HG03521 (cell line): ENCODE data around the gene GNAT2.

Experiments
- ATAC-seq: cut with Tn5 transposase; IDR thresholded peaks from one replicate; pipeline ENCODE4 v1.9.1; 2021; ENCODE audit warnings: mild to moderate bottlenecking, moderate library complexity; ENCODE audit not compliant: unreplicated experiment

GNAT2 gene

DNA sequence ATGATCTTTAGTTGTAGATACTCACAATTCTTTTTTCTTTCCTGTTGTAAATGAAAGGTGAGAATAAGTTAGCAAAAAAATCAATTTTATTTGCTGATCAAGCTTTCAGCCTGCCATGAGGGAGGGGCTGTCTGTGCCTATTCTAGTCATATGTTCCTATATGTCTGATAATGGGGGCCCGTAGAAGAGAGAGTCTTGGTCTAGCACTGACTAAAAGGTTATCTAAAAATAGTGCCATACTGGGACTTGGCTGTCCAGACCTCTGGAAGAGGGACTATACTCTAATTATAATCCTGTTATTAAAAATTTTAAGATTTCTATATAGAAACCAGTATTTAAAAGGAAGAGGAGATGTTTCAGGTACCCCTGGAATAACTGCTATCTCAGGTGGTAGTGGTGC, 52.4 kb downstream of the GNAT2 start:
- ATAC-seq: no peak

DNA sequence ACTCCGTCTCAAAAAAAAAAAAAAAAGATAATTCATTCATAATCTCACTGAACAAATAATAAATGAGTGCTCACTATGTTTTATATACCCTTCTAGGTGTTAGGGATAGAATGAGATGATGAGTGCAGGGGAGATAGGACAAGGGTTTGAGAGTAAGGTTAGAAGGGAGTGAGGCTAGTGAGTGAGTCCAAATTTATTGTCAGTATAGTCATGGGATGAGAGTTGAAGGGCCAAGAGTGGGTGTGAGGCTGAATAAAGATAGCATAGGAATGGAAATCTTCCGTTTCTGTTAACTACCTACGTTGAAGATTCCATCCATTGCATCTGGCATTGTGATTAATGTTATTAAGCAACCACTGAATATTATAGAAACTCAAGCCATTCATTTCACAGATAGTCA, 54.2 kb downstream of the GNAT2 start:
- ATAC-seq: no peak

DNA sequence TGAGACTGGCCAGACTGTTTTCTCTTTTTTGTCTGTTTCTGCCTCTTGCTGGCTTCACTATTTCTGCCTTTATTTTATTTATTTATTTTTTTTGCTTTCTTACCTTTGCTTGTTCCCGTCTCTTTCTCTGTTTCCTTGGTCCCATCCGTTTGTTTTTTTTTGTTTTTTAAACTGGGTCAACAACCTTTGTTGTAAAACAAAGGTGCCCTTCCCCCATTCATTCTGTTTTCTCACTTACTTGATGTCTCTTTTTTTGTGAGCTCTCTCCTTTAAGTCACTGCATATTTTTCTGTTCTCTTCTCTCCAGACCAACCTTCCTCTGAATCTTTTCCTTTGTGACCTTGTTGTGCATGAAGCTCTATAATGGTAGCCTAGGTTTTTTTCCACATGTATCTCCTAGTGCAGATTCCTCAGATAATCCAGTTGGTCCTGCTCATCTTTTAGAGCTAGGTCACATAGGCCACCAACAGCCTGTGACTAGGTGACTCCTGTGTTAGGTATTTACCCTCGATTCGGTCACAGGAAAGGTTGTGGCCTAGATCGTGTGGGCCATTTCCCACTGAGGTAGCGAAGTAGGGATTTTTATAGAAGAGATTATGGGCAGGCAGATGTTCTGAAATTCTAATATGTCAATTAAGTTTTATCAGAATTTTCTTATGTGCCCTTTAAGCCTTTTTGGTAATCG, 55.1 kb downstream of the GNAT2 start:
- no peak for ATAC-seq

DNA sequence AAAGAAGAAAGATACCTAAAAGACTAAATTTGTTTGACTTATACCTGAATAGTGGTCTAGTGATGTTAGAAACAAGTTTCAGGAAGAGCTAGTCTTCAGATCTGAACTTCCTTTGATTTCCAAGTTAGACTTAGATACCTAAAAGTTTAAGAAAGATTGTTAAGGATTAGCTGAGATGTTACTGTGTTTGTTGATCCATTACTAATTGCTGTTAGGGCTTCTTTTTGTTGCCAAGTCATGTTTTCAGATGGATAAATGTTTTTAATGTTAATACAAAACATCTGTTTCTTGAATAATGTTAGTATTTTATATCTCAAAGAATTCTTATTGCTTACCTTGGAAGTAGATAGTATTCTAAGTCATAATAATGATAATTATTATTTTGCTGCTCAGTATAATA, 59.4 kb downstream of the GNAT2 start:
- no peak for ATAC-seq

DNA sequence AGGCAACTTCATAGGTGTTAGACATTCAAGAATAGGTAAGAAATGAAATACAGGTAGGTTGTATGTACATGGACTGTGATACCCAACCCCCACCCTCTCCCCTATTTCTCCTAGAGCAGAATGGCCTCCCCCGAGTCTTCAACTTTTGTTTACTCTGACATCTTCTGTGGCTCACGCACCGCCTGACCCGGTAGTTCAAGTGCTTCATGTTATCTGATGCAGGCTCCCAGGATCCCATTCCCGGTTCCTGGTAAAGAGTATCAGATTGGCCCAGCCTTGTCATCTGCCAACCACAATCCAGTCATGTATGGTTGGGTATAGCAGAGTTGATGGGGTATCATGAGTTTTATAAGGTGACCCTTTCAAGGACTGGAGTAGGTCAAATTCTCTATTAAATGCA, 61.9 kb downstream of the GNAT2 start:
- no peak for ATAC-seq

DNA sequence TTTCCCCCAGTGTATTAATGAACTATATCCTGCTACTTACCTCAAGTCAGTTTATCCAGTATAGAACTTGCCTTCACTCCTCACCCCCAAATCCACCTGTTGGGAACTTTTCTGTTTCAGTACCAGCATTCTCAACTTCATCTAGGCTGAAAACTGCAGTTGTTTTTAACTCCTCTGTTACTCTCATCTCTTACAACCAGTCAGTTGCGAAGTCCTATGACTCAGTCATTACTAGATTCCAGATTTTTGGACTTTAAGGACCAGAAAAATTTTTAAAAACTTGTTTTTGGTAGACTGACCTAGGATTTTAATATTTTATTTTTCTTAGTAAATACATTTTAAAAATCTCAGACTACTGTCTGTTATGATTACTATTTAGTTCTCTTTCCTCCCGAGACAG, 62.9 kb downstream of the GNAT2 start:
- ATAC-seq: no peak
